Liver (tissue), 9 donors: ENCODE data around the gene KLC4. TPM values are rescaled to one million over a fixed set of nuclear protein-coding genes. Genes with fewer than 3 reads are reported as not detected.

ENCODE experiments used
- DNase-seq: peaks from one replicate; pipeline ENCODE4 v3.0.0-alpha.2; 2017; ENCODE audit warnings: low spot score
- H3K27ac ChIP-seq, 2 donors: one replicate each; pipeline ENCODE4 v1.7.0; 2013; ENCODE audit warnings: inconsistent platforms in 2 of 2, low read length in 2 of 2, control low read depth in 1 of 2, low read depth in 1 of 2, mild to moderate bottlenecking in 1 of 2
- H3K27me3 ChIP-seq, 4 donors: one replicate each; pipeline versions ENCODE4 v1.6.1 to v1.7.0; 2013; ENCODE audit warnings: low read length in 3 of 4, inconsistent platforms in 1 of 4, mild to moderate bottlenecking in 1 of 4, moderate library complexity in 1 of 4; ENCODE audit not compliant: control insufficient read depth in 4 of 4, insufficient read depth in 4 of 4
- H3K36me3 ChIP-seq, 4 donors: one replicate each; pipeline versions ENCODE4 v1.6.1 to v1.7.0; 2013; ENCODE audit warnings: low read length in 3 of 4, mild to moderate bottlenecking in 3 of 4, low read depth in 1 of 4, moderate library complexity in 1 of 4; ENCODE audit not compliant: control insufficient read depth in 4 of 4, insufficient read depth in 3 of 4
- H3K4me1 ChIP-seq, 4 donors: one replicate each; pipeline versions ENCODE4 v1.6.1 to v1.7.0; 2013; ENCODE audit warnings: low read length in 3 of 4, mild to moderate bottlenecking in 3 of 4, moderate library complexity in 1 of 4; ENCODE audit not compliant: control insufficient read depth in 4 of 4, insufficient read depth in 4 of 4
- H3K4me3 ChIP-seq, 3 donors: one replicate each; pipeline versions ENCODE4 v1.6.1 to v1.7.0; 2013; ENCODE audit warnings: low read length in 3 of 3, control low read depth in 1 of 3, low read depth in 1 of 3, mild to moderate bottlenecking in 1 of 3
- H3K9ac ChIP-seq, 2 donors: one replicate each; pipeline ENCODE4 v1.7.0; 2013; ENCODE audit warnings: low read length in 2 of 2, mild to moderate bottlenecking in 2 of 2, moderate library complexity in 2 of 2, control low read depth in 1 of 2, low read depth in 1 of 2
- H3K9me3 ChIP-seq, 4 donors: one replicate each; pipeline versions ENCODE4 v1.6.1 to v1.7.0; 2013; ENCODE audit warnings: low read length in 3 of 4; ENCODE audit not compliant: control insufficient read depth in 4 of 4
- EGR1 ChIP-seq, 2 donors: IDR thresholded peaks; 2 replicates each; pipeline ENCODE4 v1.6.1; 2016 to 2018; ENCODE audit warnings: antibody characterized with exemption in 2 of 2, low read depth in 2 of 2
- GABPA ChIP-seq, 2 donors: IDR thresholded peaks in 1 of 2; conservative IDR thresholded peaks in 1 of 2; 2 replicates each; pipeline ENCODE4 v1.6.1; 2016; ENCODE audit warnings: antibody characterized with exemption in 2 of 2, mild to moderate bottlenecking in 1 of 2, moderate library complexity in 1 of 2
- JUND ChIP-seq, 2 donors: IDR thresholded peaks; 2 replicates each; pipeline ENCODE4 v1.6.1; 2016; ENCODE audit warnings: antibody characterized with exemption in 2 of 2
- REST ChIP-seq: IDR thresholded peaks from 2 replicates; pipeline ENCODE4 v1.6.1; 2016; ENCODE audit warnings: antibody characterized with exemption, mild to moderate bottlenecking
- SP1 ChIP-seq: IDR thresholded peaks from 2 replicates; pipeline ENCODE4 v1.6.1; 2018; ENCODE audit warnings: antibody characterized with exemption, mild to moderate bottlenecking
- ZBTB33 ChIP-seq: IDR thresholded peaks from 2 replicates; pipeline ENCODE4 v1.6.1; 2016; ENCODE audit warnings: antibody characterized with exemption
- WGBS: extraction: QIAGEN DNeasy Blood & Tissue Kit; methylation state at CpG from one replicate; pipeline ENCODE4 v1.1.7; 2013; 5-methylcytosine and 5-hydroxymethylcytosine counted together
- polyA plus RNA-seq, 2 donors: library from polyadenylated mRNA; stranded (reverse) in 1 of 2; unstranded in 1 of 2; fragments of 200-250 nt in 1 of 2; fragments of >200 nt in 1 of 2; fragmentation: Nextera tagmentation in 1 of 2; extraction: Ambion mirVana in 1 of 2; gene quantifications; one replicate each; pipeline versions ENCODE4 v1.2.1 to v1.2.3, GENCODE V29; 2013 to 2015
- total RNA-seq, 2 donors: library from RNA; depleted of rRNA; stranded (reverse); fragments of >200 nt; gene quantifications; one replicate each; pipeline ENCODE4 v1.2.3, GENCODE V29; 2014
- TF ChIP-seq, protein P1 (sequence below): fragments of 150-350 bp; IDR thresholded peaks from 2 replicates; pipeline ENCODE4 v1.5.1; 2017; ENCODE audit warnings: improper control_type of control experiment, low read depth, low read length; ENCODE audit not compliant: missing input control
- donor health status: healthy.
- donor health status: healthy.
- donor health status: healthy.
- donor health status: healthy.
- donor health status: healthy.

Gene KLC4
- total and polyA plus RNA-seq, 4 donors = 33.2 to 97.0 (median 45.9) TPM

- TF ChIP-seq JUND (IDR thresholded peaks at IDR 0.05) (no peak), SP1 (no peak), EGR1 (IDR thresholded peaks at IDR 0.05; ENCODE audit: low read depth in 2 of 2) (no peak)
- WGBS = 89% methylated on average over 2 of the region's 2 CpGs
- DNase-seq = no peak
- no peaks in the 10 kb centered on the region for H3K27me3 ChIP-seq
- peaks cover 2 to 12% (median 8%) of the 10 kb centered on the region in 4 donors for H3K4me1 ChIP-seq
- H3K4me3 ChIP-seq = no peak overlapping the region
- no peak overlapping the region for H3K9ac ChIP-seq
- peaks cover 8 to 54% (median 41%) of the 10 kb centered on the region in 4 donors for H3K36me3 ChIP-seq
- no peaks in the 10 kb centered on the region for H3K9me3 ChIP-seq
- H3K27ac ChIP-seq = no peak overlapping the region
These were observed 25.8 kb upstream of the KLC4 start for GRCh38 chr6:43033496-43034189.

GRCh38 chr6:43034190-43034525 lies 25.3 kb upstream of the KLC4 start:
- no peak overlapping the region for H3K9ac ChIP-seq
- H3K4me1 ChIP-seq = peaks cover 2 to 12% (median 8%) of the 10 kb centered on the region in 4 donors
- no peak for DNase-seq
- TF ChIP-seq GABPA (IDR thresholded peaks at IDR 0.05 in 1 of 2, conservative IDR thresholded peaks at IDR 0.05 in 1 of 2) = no peak
- TF ChIP-seq, protein P1, sequence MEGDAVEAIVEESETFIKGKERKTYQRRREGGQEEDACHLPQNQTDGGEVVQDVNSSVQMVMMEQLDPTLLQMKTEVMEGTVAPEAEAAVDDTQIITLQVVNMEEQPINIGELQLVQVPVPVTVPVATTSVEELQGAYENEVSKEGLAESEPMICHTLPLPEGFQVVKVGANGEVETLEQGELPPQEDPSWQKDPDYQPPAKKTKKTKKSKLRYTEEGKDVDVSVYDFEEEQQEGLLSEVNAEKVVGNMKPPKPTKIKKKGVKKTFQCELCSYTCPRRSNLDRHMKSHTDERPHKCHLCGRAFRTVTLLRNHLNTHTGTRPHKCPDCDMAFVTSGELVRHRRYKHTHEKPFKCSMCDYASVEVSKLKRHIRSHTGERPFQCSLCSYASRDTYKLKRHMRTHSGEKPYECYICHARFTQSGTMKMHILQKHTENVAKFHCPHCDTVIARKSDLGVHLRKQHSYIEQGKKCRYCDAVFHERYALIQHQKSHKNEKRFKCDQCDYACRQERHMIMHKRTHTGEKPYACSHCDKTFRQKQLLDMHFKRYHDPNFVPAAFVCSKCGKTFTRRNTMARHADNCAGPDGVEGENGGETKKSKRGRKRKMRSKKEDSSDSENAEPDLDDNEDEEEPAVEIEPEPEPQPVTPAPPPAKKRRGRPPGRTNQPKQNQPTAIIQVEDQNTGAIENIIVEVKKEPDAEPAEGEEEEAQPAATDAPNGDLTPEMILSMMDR = no peak
- TF ChIP-seq ZBTB33 = no peak
- TF ChIP-seq REST = no peak
- H3K9me3 ChIP-seq = no peaks in the 10 kb centered on the region
- no peak overlapping the region for H3K27ac ChIP-seq
- H3K27me3 ChIP-seq = no peaks in the 10 kb centered on the region
- no peak overlapping the region for H3K4me3 ChIP-seq
- WGBS = 94% methylated on average over 2 of the region's 2 CpGs
- peaks cover 5 to 54% (median 40%) of the 10 kb centered on the region in 4 donors for H3K36me3 ChIP-seq
